Activated naive CD4-positive, alpha-beta T cell treated with anti-CD3 and anti-CD28 coated beads, Interleukin-2, amount 10 ng/mL, durations not matched to agents 7 days and 5 days (primary cell): ENCODE measurements around the gene CELF4.

Experiments
- CTCF ChIA-PET: fragments of 350-600 bp; sonication (Branson Sonifier 250); formaldehyde crosslinking; loops from one replicate; lab custom pipeline; 2021; ENCODE audit warnings: antibody characterized with exemption; lab: Charles Lee
- DNase-seq: peaks from one replicate; pipeline ENCODE4 v3.0.0-alpha.2; 2020
- H3K27ac Mint-ChIP-seq: one replicate; pipeline ENCODE4 v1.8.0; 2021; ENCODE audit warnings: mild to moderate bottlenecking, moderate library complexity, mixed read lengths
- H3K27me3 Mint-ChIP-seq: one replicate; pipeline ENCODE4 v1.8.0; 2021; ENCODE audit warnings: mild to moderate bottlenecking, mixed read lengths
- H3K36me3 Mint-ChIP-seq: one replicate; pipeline ENCODE4 v1.8.0; 2021; ENCODE audit warnings: mixed read lengths
- H3K4me1 Mint-ChIP-seq: one replicate; pipeline ENCODE4 v1.8.0; 2021; ENCODE audit warnings: mixed read lengths
- H3K4me3 Mint-ChIP-seq: one replicate; pipeline ENCODE4 v1.8.0; 2021; ENCODE audit warnings: mild to moderate bottlenecking, moderate library complexity, mixed read lengths
- H3K9me3 Mint-ChIP-seq: one replicate; pipeline ENCODE4 v1.8.0; 2021; ENCODE audit warnings: mixed read lengths

CELF4 gene

DNA sequence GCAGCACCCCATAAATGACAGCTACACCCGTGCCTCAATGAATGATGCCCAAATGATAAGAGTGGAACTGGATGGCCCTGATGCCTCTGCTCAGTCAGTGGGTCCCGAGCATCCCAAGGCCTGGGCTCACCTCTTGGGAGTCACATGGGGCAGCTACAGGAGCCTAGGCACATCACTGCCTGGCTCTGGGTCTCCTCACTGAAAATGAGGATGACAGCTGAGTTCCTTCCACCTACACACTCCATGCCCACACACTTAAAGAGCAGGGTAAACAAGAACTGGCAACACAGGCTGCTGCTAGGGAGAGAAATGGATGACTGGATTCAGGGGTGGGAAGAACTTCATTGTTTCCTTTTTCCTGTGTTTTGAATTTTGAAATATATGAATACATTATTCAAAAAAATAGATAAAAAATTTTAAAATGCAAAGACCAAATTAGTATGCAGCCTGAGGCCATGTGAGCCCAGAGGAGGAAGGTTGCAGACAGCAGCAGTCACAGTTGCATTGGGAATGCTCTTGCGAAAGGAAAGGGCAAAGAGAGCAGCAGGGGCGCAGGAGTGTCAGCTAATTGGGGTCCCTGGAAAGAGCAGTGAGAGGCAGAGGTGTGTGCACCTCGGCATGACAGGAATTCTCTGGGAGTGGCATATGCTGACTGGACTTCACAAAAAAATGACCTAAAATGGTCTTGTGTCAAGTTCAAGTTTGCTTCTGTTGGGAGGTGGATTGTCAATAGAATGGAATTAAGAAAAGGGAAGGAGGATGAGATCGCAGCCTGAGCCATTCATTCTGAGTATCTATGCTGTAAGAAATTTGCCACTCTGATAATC, 327.1 kb downstream of the CELF4 start:
- Mint-ChIP-seq H3K9me3 (no peaks in the 10 kb centered on the region), H3K36me3 (no peaks in the 10 kb centered on the region), H3K27ac (no peak overlapping the region), H3K4me3 (no peak overlapping the region), H3K27me3 (peaks cover 31% of the 10 kb centered on the region), H3K4me1 (no peaks in the 10 kb centered on the region)
- DNase-seq = no peak
- CTCF ChIA-PET = no interaction called here

DNA sequence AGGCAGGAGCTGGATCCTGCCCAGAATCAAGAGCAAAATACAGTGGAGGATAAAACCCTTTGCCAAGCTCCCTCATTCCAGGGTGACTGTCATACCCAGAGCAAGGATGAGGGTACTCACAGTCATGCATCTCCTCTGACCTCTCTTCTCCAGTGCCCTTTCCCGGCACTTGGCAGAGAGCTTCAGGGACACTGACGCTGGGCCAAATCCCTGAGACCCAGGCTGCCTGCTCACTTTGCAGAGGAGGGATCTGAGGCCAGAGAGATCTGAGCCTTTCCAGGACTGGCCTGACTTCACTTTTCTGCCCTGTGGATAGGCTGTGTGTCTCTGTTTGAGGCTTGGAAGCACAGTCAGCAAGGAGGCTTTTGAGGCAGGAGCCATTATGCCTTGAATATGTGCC, 330.0 kb downstream of the CELF4 start:
- no peak for DNase-seq
- CTCF ChIA-PET = no interaction called here
- H3K36me3 Mint-ChIP-seq = no peaks in the 10 kb centered on the region
- H3K4me3 Mint-ChIP-seq = no peak overlapping the region
- H3K9me3 Mint-ChIP-seq = no peaks in the 10 kb centered on the region
- peaks cover 6% of the 10 kb centered on the region for H3K27me3 Mint-ChIP-seq
- no peaks in the 10 kb centered on the region for H3K4me1 Mint-ChIP-seq
- H3K27ac Mint-ChIP-seq = no peak overlapping the region

DNA sequence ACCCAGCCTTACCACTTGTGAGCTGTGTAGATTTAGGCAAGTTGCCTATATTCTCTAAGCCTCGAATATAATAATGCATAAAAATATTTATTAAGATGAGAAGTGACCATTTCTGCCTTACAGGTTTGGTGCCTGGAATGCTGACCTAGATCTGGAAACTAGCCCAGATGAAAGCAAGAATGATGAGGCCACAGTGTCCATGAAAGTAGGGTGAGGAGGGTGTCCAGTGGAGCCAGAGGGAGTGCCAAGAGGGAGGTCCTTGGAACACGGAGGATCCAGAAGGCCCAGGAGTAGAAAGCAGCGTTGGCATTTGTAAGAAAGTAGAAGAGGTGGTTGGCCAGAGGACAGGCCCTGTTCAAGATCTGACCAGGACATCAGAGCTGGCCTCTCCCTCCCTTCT, 334.3 kb downstream of the CELF4 start:
- Mint-ChIP-seq H3K27ac (no peak overlapping the region), H3K27me3 (no peaks in the 10 kb centered on the region), H3K36me3 (no peaks in the 10 kb centered on the region), H3K4me3 (no peak overlapping the region), H3K9me3 (peaks cover 3% of the 10 kb centered on the region), H3K4me1 (no peaks in the 10 kb centered on the region)
- CTCF ChIA-PET = no interaction called here
- DNase-seq = no peak

DNA sequence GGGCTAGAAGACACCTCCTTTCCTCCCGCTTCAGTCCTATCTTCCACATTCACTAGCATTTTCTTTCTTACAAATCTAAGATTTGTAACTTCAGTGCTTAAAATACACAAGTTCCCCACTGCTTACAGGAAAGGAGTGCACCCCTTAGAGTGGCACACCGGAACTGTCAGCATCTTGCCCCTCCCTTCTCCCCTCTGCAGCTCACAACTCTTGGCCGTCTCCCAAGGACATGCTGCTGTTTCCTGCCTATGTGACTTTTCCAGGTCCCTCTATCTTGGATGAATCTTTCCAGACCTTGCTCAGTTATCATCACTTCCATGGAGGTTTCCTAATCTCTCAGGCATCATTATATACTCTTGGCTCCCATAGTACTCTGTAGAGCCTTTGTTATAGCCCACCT, 334.8 kb downstream of the CELF4 start:
- DNase-seq = no peak
- no peaks in the 10 kb centered on the region for H3K36me3 Mint-ChIP-seq
- no peak overlapping the region for H3K4me3 Mint-ChIP-seq
- CTCF ChIA-PET = no interaction called here
- no peaks in the 10 kb centered on the region for H3K27me3 Mint-ChIP-seq
- H3K4me1 Mint-ChIP-seq = no peaks in the 10 kb centered on the region
- H3K9me3 Mint-ChIP-seq = peaks cover 3% of the 10 kb centered on the region
- H3K27ac Mint-ChIP-seq = no peak overlapping the region

DNA sequence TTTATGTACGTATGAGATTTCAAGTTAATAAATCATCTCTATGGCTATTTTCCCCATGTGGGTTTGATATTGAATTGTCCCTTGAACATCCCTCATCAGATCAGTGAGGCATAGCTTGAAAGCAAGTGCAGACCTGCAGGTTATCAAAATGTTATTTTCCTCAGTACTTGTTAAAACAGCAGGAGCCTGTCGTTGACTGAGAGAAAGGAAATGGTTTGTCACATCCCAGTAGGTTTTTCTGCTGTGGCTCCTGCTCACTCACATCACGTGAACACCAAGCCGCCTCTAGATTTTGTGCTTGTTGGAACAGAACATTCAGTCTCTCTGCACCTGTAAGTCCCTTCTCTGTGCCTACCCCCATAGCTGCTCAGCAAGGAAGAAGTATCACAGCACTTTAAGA, 340.3 kb downstream of the CELF4 start:
- Mint-ChIP-seq H3K4me1 (no peaks in the 10 kb centered on the region), H3K27ac (no peak overlapping the region), H3K27me3 (no peaks in the 10 kb centered on the region), H3K36me3 (no peaks in the 10 kb centered on the region), H3K4me3 (no peak overlapping the region), H3K9me3 (peaks cover 3% of the 10 kb centered on the region)
- no peak for DNase-seq
- CTCF ChIA-PET = no interaction called here

GRCh38 chr18:37222999-37223378, 342.6 kb downstream of the CELF4 start:
- Mint-ChIP-seq H3K4me3 (no peak overlapping the region), H3K9me3 (peaks cover 2% of the 10 kb centered on the region), H3K27me3 (no peaks in the 10 kb centered on the region), H3K27ac (no peak overlapping the region), H3K4me1 (no peaks in the 10 kb centered on the region), H3K36me3 (no peaks in the 10 kb centered on the region)
- CTCF ChIA-PET = no interaction called here
- no peak for DNase-seq

GRCh38 chr18:37222354-37222998, 343.1 kb downstream of the CELF4 start:
- no peak for DNase-seq
- no peaks in the 10 kb centered on the region for H3K36me3 Mint-ChIP-seq
- no peak overlapping the region for H3K4me3 Mint-ChIP-seq
- peaks cover 2% of the 10 kb centered on the region for H3K9me3 Mint-ChIP-seq
- CTCF ChIA-PET = no interaction called here
- no peaks in the 10 kb centered on the region for H3K4me1 Mint-ChIP-seq
- H3K27ac Mint-ChIP-seq = no peak overlapping the region
- no peaks in the 10 kb centered on the region for H3K27me3 Mint-ChIP-seq

GRCh38 chr18:37219257-37219656, 346.3 kb downstream of the CELF4 start:
- Mint-ChIP-seq H3K9me3 (peaks cover 2% of the 10 kb centered on the region), H3K4me3 (no peak overlapping the region), H3K4me1 (no peaks in the 10 kb centered on the region), H3K27ac (no peak overlapping the region), H3K36me3 (no peaks in the 10 kb centered on the region), H3K27me3 (no peaks in the 10 kb centered on the region)
- CTCF ChIA-PET = interaction anchor here (0.7 kb wide), 1 partner anchor 287 kb away, joined by 3 read pairs; no protein-coding TSS in a partner anchor
- DNase-seq = no peak

DNA sequence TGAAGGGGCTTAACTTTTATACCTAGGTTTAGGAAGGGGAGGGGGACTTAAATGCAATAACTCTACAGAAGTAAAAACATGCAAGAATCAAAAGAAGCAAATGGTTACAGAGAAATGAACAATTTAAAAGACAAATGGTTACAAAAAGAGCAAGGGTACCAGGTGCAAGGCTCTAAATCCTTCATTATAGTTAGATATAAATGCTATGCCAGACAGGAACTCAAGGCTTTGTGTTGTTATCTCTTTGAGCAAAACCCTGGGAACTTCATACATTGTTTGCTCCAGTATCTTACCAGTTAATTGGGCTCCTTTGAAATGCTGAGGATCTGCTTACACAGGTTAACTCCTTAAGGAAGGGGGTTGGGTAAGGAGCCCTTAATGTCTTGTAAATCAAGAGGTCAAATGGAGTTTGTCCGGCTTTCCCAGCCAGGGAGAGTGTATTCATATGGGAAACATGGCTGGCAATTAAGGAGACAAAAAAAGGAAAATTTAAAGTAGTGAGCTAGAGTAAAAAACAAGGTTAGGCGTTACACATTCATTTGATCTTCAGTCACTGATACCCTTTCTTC, 347.5 kb downstream of the CELF4 start:
- no peak overlapping the region for H3K4me3 Mint-ChIP-seq
- CTCF ChIA-PET = no interaction called here
- no peak overlapping the region for H3K27ac Mint-ChIP-seq
- no peaks in the 10 kb centered on the region for H3K4me1 Mint-ChIP-seq
- H3K9me3 Mint-ChIP-seq = peaks cover 4% of the 10 kb centered on the region
- no peak for DNase-seq
- H3K36me3 Mint-ChIP-seq = no peaks in the 10 kb centered on the region
- no peaks in the 10 kb centered on the region for H3K27me3 Mint-ChIP-seq

DNA sequence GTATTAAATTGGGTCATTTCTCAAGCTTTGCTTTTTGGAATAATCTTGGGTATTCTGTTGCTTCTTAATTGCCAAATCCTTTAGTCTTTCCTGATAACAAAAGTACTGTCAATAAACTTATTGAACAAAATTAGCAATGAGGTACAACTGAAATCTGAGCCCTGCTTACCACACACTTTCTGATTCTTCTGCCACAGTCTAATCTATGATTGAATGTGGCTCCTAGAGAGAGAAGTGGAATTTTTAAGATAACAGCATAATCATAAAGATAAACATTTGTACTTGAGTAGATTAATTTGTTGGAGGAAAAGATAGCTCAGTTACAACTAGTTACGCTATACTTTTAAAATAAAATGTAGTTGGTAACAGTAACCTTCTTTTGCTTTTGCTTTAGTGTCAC, 354.8 kb downstream of the CELF4 start:
- peaks cover 5% of the 10 kb centered on the region for H3K9me3 Mint-ChIP-seq
- no peak for DNase-seq
- H3K27me3 Mint-ChIP-seq = no peaks in the 10 kb centered on the region
- CTCF ChIA-PET = no interaction called here
- no peaks in the 10 kb centered on the region for H3K4me1 Mint-ChIP-seq
- H3K36me3 Mint-ChIP-seq = no peaks in the 10 kb centered on the region
- H3K27ac Mint-ChIP-seq = no peak overlapping the region
- H3K4me3 Mint-ChIP-seq = no peak overlapping the region

GRCh38 chr18:37207343-37207742, 358.3 kb downstream of the CELF4 start:
- Mint-ChIP-seq H3K27ac (no peak overlapping the region), H3K36me3 (no peaks in the 10 kb centered on the region), H3K9me3 (peaks cover 5% of the 10 kb centered on the region), H3K4me3 (no peak overlapping the region), H3K4me1 (no peaks in the 10 kb centered on the region), H3K27me3 (no peaks in the 10 kb centered on the region)
- no peak for DNase-seq
- CTCF ChIA-PET = no interaction called here

- H3K9me3 Mint-ChIP-seq = peaks cover 10% of the 10 kb centered on the region
- DNase-seq = no peak
- no peaks in the 10 kb centered on the region for H3K4me1 Mint-ChIP-seq
- H3K27me3 Mint-ChIP-seq = no peaks in the 10 kb centered on the region
- H3K36me3 Mint-ChIP-seq = no peaks in the 10 kb centered on the region
- H3K27ac Mint-ChIP-seq = no peak overlapping the region
- H3K4me3 Mint-ChIP-seq = no peak overlapping the region
- CTCF ChIA-PET = no interaction called here
Measured at GRCh38 chr18:37199741-37200140, 365.9 kb downstream of the CELF4 start.
